ENCODE results near the gene STX2. TPM values are rescaled to one million over a fixed set of nuclear protein-coding genes. Genes with fewer than 3 reads are reported as not detected.
"Not testable (repeated sequence)": the region's sequence is repeated elsewhere in the genome, so short reads cannot be mapped to it uniquely, and the experiment has no call there.

The STX2 gene
- total RNA-seq, 1 experiment from 2014 or later: 19.0 TPM

DNA sequence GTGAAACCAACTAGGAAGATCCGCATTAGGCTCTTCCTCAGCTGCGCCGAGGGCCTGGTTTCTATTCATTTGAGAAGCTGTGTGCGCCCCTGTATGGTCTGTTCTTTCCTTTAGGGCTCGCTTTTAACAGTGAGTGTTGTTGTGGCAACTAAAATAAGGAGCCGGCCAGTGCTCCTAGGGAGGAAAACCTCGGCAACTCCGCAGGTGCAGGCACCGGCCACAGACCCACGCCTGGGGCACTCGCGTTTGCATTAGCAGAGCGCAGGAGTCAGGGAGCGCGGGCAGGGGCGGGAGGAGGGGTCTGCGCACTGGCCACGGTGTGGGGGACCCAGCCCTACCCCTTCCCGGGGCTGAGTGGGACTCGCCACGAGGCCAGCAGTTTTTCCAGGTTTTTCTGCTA, 50.5 kb downstream of the STX2 start:
- Mint-ChIP-seq H3K27ac (ENCODE audit: low read depth, unreplicated experiment) (no peak overlapping the region), H3K9me3 (ENCODE audit: unreplicated experiment) (no peaks in the 10 kb centered on the region), H3K4me1 (ENCODE audit: insufficient read depth, unreplicated experiment) (no peaks in the 10 kb centered on the region), H3K36me3 (ENCODE audit: insufficient read depth, unreplicated experiment) (peaks cover 30% of the 10 kb centered on the region), H3K4me3 (ENCODE audit: unreplicated experiment) (no peak overlapping the region), H3K27me3 (ENCODE audit: insufficient read depth, unreplicated experiment) (no peaks in the 10 kb centered on the region)
- CTCF ChIA-PET: interaction anchor here (0.7 kb wide), 1 partner anchor 1788 kb away, joined by 3 read pairs; no protein-coding TSS in a partner anchor
- no TSS peak for BruUV-seq (replicated peaks)
- no peak for DNase-seq (ENCODE audit: unreplicated experiment)
- intact Hi-C loops (cut with micrococcal nuclease): no loop called here
- TF ChIP-seq, protein P1, sequence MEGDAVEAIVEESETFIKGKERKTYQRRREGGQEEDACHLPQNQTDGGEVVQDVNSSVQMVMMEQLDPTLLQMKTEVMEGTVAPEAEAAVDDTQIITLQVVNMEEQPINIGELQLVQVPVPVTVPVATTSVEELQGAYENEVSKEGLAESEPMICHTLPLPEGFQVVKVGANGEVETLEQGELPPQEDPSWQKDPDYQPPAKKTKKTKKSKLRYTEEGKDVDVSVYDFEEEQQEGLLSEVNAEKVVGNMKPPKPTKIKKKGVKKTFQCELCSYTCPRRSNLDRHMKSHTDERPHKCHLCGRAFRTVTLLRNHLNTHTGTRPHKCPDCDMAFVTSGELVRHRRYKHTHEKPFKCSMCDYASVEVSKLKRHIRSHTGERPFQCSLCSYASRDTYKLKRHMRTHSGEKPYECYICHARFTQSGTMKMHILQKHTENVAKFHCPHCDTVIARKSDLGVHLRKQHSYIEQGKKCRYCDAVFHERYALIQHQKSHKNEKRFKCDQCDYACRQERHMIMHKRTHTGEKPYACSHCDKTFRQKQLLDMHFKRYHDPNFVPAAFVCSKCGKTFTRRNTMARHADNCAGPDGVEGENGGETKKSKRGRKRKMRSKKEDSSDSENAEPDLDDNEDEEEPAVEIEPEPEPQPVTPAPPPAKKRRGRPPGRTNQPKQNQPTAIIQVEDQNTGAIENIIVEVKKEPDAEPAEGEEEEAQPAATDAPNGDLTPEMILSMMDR (IDR thresholded peaks at IDR 0.05; ENCODE audit: unreplicated experiment): no peak
- POLR2A ChIA-PET: no interaction called here

GRCh38 chr12:130787445-130788410, 51.3 kb downstream of the STX2 start:
- no peaks in the 10 kb centered on the region for H3K4me1 Mint-ChIP-seq (ENCODE audit: insufficient read depth, unreplicated experiment)
- intact Hi-C loops (cut with micrococcal nuclease): no loop called here
- ChIA-PET CTCF (interaction anchor here (0.7 kb wide), 2 partner anchors 25 to 1787 kb away, joined by 3 read pairs; no protein-coding TSS in a partner anchor), POLR2A (no interaction called here)
- no peak overlapping the region for H3K4me3 Mint-ChIP-seq (ENCODE audit: unreplicated experiment)
- H3K27ac Mint-ChIP-seq (ENCODE audit: low read depth, unreplicated experiment): no peak overlapping the region
- no peak for DNase-seq (ENCODE audit: unreplicated experiment)
- no peaks in the 10 kb centered on the region for H3K9me3 Mint-ChIP-seq (ENCODE audit: unreplicated experiment)
- H3K27me3 Mint-ChIP-seq (ENCODE audit: insufficient read depth, unreplicated experiment): no peaks in the 10 kb centered on the region
- no TSS peak for BruUV-seq (replicated peaks)
- TF ChIP-seq, protein P1 (IDR thresholded peaks at IDR 0.05; ENCODE audit: unreplicated experiment): no peak
- H3K36me3 Mint-ChIP-seq (ENCODE audit: insufficient read depth, unreplicated experiment): peaks cover 28% of the 10 kb centered on the region

GRCh38 chr12:130787041-130787440, 52.0 kb downstream of the STX2 start:
- H3K4me3 Mint-ChIP-seq (ENCODE audit: unreplicated experiment): no peak overlapping the region
- H3K27me3 Mint-ChIP-seq (ENCODE audit: insufficient read depth, unreplicated experiment): no peaks in the 10 kb centered on the region
- no peak overlapping the region for H3K27ac Mint-ChIP-seq (ENCODE audit: low read depth, unreplicated experiment)
- H3K36me3 Mint-ChIP-seq (ENCODE audit: insufficient read depth, unreplicated experiment): peaks cover 23% of the 10 kb centered on the region
- TF ChIP-seq, protein P1 (IDR thresholded peaks at IDR 0.05; ENCODE audit: unreplicated experiment): no peak
- ChIA-PET POLR2A (no interaction called here), CTCF (no interaction called here)
- BruUV-seq (replicated peaks): no TSS peak
- DNase-seq (ENCODE audit: unreplicated experiment): no peak
- intact Hi-C loops (cut with micrococcal nuclease): no loop called here
- H3K9me3 Mint-ChIP-seq (ENCODE audit: unreplicated experiment): no peaks in the 10 kb centered on the region
- no peaks in the 10 kb centered on the region for H3K4me1 Mint-ChIP-seq (ENCODE audit: insufficient read depth, unreplicated experiment)

DNA sequence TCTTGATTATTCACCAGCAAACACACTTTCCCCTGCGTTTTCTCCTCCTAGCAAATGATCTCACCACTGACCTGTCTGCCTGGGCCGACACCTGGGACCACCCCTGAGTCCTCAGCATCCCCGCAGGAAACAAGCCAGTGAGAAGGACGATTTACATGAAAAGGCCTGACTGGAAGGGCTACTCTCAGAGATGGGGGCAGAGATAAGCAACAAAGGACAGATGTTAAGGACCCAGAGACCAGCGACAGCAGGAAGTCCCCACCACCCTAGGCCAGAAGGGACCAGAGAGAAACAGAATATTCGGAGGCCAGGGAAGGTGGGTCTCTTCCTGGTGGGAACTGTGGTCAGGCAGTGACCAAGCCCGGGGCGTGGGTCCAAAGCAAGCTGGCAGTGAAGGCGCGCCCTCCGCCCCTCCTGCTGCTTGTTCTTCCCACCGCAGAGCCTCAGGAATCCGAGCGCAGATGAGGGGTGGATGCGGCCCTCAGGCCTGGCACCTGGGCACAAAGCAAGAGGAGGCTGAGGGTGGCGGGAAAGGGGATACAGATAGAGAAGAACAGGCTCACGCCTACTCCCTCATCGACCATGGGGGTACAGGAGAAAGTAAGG, 55.8 kb downstream of the STX2 start:
- H3K27me3 Mint-ChIP-seq (ENCODE audit: insufficient read depth, unreplicated experiment): no peaks in the 10 kb centered on the region
- DNase-seq (ENCODE audit: unreplicated experiment): no peak
- H3K36me3 Mint-ChIP-seq (ENCODE audit: insufficient read depth, unreplicated experiment): peaks cover 7% of the 10 kb centered on the region
- POLR2A ChIA-PET: no interaction called here
- no peak overlapping the region for H3K27ac Mint-ChIP-seq (ENCODE audit: low read depth, unreplicated experiment)
- intact Hi-C loops (cut with micrococcal nuclease): no loop called here
- H3K9me3 Mint-ChIP-seq (ENCODE audit: unreplicated experiment): no peaks in the 10 kb centered on the region
- H3K4me1 Mint-ChIP-seq (ENCODE audit: insufficient read depth, unreplicated experiment): no peaks in the 10 kb centered on the region
- CTCF ChIA-PET: interaction anchor here (1.2 kb wide), 1 partner anchor 35 kb away, joined by 3 read pairs; no protein-coding TSS in a partner anchor
- TF ChIP-seq, protein P1 (IDR thresholded peaks at IDR 0.05; ENCODE audit: unreplicated experiment): no peak
- BruUV-seq (replicated peaks): no TSS peak
- H3K4me3 Mint-ChIP-seq (ENCODE audit: unreplicated experiment): no peak overlapping the region

GRCh38 chr12:130782245-130782644, 56.8 kb downstream of the STX2 start:
- H3K36me3 Mint-ChIP-seq (ENCODE audit: insufficient read depth, unreplicated experiment); H3K27ac Mint-ChIP-seq (ENCODE audit: low read depth, unreplicated experiment); H3K4me3 Mint-ChIP-seq (ENCODE audit: unreplicated experiment); intact Hi-C loops (cut with micrococcal nuclease); POLR2A ChIA-PET; BruUV-seq (replicated peaks); DNase-seq (ENCODE audit: unreplicated experiment); H3K9me3 Mint-ChIP-seq (ENCODE audit: unreplicated experiment); H3K27me3 Mint-ChIP-seq (ENCODE audit: insufficient read depth, unreplicated experiment); H3K4me1 Mint-ChIP-seq (ENCODE audit: insufficient read depth, unreplicated experiment): not testable (repeated sequence)
- CTCF ChIA-PET: interaction anchor here (0.7 kb wide), 1 partner anchor 17 kb away, joined by 4 read pairs; no protein-coding TSS in a partner anchor

Measured in MCF 10A (cell line).